NCI-H460 (cell line): Measurements from ENCODE around the gene TCHH. TPM values are rescaled to one million over a fixed set of nuclear protein-coding genes. Genes with fewer than 3 reads are reported as not detected.
"Not testable (repeated sequence)": the region's sequence is repeated elsewhere in the genome, so short reads cannot be mapped to it uniquely, and the experiment has no call there.

ENCODE experiments used
- DNase-seq: peaks from one replicate; pipeline ENCODE4 v3.0.0-alpha.2; 2016; ENCODE audit warnings: low read depth; ENCODE audit errors: extremely low read depth
- total RNA-seq: library from RNA; depleted of rRNA; stranded (reverse); fragments of >200 nt; shearing (Covaris generic); gene quantifications from 2 replicates; pipeline ENCODE4 v1.2.3, GENCODE V29; 2014

The TCHH gene
- total RNA-seq, 1 experiment from 2014 or later = 0.02 TPM

DNA sequence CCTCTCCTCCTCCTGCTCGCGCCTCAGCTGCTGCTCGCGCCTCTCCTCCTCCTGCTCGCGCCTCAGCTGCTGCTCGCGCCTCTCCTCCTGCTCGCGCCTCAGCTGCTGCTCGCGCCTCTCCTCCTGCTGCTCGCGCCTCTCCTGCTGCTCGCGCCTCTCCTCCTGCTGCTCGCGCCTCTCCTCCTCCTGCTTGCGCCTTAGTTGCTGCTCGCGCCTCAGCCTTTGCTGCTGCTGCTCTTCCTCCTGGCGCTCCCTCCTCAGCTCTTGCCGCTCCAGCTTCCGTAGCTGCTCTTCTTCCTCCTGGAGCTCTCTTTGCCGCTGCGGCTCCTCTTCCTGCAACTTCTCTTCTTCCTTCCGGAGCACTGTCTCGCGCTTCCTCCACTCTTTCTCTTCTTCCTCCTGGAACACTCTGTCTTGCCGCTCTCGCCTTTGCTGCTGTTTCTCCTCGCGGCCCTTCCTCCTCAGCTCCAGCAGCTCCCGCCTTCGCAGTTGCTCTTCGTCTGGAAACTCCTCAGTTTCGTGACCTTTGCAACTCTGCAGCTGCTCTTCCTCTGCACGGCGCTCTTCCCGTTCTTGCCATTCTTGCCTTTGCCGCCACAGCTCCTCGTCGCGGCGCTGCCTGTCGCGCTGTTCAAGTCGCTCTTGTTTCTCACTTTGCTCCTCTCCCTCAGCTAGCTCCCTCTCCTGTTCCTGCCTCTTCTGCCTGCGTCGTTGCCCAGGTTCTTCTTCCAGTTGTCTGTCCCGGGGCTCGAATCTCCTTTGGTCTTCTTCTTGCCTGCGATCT, 3.0 kb downstream of the TCHH start:
- peak; percentile 7 for DNase-seq

DNA sequence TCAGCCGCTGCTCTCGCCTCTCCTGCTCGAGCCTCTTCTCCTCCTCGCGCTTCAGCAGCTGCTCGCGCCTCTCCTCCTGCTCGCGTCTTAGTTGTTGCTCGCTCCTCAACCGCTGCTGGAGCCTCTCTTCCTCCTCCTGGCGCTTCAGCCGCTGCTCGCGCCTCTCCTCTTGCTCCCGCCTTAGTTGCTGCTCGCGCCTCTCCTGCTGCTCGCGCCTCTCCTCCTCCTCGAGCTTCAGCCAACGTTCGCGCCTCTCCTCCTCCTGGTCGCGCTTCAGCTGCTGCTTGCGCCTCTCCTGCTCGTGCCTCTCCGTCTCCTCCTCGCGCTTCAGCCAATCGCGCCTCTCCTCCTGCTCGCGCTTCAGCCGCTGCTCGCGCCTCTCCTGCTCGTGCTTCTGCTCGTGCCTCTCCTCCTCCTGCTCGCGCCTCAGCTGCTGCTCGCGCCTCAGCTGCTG, 3.7 kb downstream of the TCHH start:
- peak; percentile 15 for DNase-seq

DNA sequence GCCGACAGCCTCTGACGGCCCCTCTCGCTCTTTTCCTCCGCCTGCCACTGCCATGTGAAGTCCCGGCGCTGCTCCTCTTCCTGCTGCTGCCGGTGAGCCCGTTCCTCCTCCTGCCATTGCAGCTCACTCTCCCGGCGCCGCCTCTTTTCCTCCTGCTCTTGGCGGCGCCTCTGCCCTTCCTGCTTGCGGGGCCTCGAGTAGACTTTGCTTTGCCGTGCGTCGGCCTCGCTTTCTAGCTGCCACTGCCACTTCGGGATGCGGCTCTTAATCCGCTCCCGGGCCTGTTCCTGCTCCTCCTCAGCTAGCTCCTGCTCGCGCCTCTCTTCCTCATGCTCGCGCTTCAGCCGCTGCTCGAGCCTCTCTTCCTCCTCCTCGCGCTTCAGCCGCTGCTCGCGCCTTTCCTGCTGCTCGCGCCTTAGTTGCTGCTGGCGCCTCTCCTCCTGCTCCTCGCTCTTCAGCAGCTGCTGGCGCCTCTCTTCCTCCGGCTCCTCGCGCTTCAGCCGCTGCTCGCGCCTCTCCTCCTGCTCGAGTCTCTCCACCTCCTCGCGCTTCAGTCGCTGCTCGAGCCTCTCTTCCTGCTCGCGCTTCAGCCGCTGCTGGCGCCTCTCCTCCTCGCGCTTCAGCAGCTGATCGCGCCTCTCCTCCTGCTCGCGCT, 4.3 kb downstream of the TCHH start:
- peak; percentile 33 for DNase-seq

DNA sequence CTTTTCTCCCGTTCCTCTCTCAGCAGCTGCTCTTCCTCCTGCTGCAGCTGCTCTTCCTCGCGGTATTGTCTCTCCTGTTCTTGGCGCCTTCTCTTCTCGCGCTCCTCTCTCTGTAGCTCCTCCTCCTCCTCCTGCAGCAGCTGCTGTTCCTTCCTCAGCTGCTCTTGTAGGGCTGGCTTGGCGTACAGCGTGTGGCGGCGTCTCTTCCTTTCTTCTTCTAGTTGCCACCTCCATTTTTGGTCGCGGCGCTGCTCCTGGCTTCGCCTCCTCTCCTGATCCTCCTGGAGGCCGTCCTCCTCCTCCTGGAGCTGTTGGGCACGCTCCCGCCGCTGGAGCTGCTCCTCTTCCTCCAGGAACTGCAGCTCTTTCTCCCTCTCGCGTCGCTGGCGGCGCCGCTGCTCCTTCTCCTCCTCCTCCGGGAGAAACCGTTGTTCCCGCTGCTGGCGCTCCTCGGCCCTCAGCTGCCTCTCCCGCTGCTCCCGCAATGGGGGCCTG, 4.8 kb downstream of the TCHH start:
- peak; percentile 45 for DNase-seq

DNA sequence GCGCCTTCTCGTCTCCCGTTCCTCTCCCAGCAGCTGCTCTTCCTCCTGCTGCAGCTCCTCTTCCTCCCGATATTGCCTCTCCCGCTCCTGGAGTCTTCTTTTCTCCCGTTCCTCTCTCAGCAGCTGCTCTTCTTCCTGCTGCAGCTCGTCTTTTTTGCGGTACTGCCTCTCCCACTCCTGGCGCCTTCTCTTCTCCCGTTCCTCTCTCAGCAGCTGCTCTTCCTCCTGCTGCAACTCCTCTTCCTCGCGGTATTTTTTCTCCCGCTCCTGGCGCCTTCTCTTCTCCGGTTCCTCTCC, 5.3 kb downstream of the TCHH start:
- DNase-seq = no peak

DNA sequence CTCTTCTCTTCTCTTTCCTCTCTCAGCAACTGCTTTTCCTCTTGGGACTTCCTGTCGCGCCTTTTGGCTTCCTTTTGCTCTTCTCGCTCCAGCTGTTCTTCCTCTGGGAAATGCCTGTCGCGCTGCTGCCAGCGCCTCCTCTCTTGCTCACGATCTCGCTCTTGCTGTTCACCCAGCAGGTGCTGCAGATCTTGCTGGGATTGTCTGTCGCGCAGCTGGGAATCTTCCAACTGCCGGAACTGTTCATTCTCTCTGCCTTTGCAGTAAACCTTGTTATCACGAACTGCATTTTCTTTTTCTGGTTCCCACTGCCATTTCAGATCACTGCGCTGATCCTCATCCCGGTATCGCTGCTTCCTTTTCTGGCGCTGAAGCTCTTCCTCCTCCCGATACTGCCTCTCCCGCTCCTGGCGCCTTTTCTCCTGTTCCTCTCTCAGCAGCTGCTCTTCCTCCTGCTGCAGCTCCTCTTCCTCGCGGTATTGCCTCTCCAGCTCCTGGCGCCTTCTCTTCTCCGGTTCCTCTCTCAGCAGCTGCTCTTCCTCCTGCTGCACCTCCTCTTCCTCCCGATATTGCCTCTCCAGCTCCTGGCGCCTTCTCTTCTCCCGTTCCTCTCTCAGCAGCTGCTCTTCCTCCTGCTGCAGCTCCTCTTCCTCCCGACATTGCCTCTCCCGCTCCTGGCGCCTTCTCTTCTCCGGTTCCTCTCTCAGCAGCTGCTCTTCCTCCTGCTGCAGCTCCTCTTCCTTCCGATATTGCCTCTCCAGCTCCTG, 5.8 kb downstream of the TCHH start:
- DNase-seq = no peak

DNA sequence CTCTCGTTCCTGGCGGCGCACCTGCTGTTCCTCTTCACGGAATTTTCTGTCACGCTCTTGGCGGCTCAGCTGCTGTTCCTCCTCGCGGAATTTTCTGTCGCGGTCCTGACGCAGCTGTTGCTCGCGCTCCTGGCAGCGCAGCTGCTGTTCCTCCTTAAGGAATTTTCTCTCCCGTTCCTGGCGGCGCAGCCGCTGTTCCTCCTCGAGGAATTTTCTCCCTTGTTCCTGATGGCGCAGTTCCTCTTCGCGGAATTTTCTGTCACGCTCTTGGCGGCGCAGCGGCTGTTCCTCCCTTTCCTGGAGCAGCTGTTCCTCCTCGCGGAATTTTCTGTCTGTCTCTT, 6.4 kb downstream of the TCHH start:
- DNase-seq = no peak

DNA sequence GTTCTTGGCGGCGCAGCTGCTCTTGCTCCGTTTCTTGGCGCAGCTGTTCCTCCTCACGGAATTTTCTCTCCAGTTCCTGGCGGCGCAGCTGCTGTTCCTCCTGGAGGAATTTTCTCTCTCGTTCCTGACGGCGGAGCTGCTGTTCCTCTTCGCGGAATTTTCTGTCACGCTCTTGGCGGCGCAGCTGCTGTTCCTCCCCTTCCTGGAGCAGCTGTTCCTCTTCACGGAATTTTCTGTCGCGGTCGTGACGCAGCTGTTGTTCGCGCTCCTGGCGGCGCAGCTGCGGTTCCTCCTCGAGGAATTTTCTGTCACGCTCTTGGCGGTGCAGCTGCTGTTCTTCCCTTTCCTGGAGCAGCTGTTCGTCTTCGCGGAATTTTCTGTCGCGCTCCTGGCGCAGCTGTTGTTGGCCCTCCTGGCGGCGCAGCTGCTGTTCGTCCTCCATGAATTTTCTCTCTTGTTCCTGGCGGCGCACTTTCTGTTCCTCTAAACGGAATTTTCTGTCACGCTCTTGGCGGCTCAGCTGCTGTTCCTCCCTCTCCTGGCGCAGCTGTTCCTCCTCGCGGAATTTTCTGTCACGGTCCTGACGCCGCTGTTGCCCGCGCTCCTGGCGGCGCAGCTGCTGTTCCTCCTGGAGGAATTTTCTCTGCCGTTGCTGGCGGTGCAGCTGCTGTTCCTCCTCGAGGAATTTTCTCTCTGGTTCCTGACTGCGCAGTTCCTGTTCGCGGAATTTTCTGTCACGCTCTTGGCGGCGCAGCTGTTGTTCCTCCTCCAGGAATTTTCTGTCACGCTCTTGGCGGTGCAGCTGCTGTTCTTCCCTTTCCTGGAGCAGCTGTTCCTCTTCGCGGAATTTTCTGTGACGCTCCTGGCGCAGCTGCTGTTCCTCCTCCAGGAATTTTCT, 7.0 kb downstream of the TCHH start:
- DNase-seq = no peak

DNA sequence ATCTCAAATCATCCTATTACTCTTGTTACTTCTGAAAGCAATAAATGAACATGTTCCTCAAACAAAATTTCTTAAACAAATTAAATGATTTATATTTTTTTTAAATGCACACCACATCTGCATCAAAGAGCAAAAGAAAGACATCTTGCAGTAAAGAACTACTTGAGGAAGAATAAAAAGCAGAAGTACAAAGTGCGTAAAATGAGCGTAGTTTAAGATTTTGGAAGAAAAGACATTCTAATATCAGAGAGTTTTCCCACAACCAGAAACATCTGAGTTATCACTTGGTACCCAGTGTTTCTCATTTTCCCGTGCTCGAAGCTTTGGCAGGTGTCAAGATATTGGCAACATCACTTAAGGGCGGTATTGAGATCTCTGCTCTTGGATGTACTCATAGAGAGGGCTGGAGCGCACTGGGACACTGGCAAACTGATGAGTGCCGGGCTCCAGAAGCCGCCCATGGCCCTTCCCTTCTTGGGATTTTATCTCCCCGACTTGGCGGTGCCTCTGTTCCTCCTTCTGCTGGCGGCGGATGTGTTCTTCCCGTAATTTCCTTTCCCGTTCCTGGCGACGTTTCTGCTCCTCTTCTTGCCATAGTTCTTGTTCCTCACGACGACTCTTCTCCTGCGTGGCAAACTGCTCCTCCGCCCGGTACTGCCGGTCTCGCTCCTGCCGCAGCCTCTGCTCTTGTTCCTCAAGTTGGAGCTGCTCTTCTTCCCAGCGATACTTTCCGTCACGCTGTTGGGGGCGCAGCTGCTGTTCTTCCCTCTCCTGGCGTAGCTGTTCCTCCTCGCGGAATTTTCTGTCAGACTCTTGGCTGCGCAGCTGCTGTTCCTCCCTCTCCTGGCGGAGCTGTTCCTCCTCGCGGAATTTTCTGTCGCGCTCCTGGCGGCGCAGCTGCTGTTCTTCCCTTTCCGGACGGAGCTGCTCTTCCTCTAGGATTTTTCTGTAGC, 7.9 kb downstream of the TCHH start:
- no peak for DNase-seq

DNA sequence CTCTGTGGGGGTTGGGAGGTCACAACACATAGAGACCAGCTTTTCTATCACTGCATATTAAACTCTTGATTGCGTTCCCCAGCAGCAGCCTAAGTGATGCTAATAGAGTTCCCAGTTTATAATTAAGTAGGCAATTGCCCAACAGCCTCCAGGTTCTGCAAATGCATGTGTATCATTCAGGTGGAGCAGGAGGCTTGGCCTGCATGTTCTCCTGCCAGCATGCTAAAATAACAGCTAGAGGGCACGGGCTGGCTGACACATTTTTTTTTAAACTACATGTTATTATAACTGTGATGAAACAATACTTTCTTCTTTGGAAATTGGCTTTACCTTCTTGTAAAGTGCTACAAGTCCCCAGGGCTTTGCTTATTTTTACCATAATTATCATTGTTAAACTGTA, 10.4 kb downstream of the TCHH start:
- DNase-seq = no peak

DNA sequence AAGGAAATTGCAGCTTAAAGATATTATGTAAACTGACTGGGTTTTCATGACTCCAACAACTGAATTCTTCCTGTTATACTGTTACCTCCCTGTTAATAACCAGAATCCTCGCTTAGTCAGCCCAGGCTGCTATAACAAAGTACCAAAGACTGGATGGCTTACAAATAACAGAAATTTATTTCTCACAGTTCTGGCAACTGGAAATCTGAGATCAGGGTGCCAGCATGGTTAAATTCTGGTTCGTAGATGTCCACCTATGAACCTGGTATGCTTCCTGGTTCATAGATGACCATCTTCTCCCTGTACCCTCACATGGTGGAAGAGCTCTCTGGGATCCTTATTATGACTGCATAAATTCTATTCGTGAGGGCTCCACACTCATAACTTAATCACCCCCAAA, 18.3 kb downstream of the TCHH start:
- DNase-seq = no peak

DNA sequence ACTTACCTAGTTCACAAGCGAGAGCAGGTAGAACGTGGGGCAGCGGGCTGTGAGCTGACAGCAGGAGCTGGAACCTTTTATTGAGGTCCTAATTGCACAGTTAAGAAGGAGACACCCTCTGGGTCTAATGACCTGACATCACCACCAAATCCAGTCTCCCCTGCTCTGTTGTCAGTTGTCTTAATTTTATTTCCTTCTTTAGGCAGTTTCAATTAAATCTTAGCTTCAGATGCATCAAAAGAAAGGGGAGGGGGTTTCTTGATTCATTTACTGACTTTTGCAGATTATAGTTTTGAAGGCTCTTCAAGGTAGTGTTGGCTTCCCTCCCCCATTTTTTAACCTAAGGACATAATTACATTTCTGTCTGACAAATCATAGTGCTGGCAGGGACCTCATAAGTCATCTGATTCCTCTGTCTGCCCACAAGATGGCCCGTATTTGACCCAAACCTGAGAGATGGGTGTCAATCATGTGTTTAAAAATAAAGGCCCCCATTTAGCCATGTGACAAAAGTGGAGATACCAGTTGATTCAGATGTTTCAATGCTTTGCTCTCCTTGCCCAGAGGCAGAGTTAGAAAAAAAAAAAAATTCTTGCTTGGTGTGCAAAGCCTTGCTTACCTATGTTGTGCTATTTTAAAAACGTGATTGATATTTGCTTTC, 26.1 kb downstream of the TCHH start, which contains the start of gene TCHHL1:
TSS of gene TCHHL1 (minus strand) at position 51 of the 661 bp plus-strand sequence. CDS start 921 bp downstream, outside the sequence.
- DNase-seq = no peak

DNA sequence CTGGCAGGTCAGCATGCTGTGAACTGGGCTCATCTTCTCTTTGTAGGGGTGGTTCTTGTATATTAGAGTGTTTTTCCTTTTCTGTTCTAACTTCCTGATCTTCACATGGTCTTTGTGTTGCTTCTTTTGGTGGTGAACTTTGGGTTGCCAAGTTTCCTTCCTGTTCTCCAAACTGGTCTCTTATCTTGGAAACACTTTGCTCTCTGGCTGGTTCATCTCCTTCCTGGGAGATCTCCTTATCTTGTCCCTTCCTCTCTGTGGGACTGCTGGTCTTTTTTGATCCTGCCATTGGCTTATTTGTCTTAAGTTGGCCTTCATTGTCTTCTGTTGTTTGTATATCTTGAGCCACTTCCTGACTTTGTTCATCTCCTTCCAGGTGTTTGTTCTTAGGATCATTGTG, 28.5 kb downstream of the TCHH start:
- DNase-seq = no peak

DNA sequence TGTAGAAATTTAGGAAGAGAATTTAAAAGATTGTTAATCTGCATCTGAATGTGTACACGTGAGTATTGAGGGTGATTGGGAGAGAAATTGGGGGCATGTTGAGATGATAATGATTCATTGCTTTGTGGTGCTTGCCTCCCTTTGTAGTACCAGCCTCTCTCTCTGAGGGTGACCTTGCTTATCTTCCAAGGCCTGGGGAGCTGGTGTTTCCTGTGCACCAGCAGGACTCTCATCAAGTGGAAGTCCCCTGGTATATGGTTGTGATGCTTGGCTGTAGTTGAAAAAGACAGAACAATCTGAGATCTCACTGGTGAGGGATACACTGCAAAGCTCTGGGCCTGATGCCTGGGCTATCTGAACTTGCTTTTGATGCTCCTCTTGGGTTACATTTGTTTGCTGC, 30.4 kb downstream of the TCHH start:
- DNase-seq = no peak

DNA sequence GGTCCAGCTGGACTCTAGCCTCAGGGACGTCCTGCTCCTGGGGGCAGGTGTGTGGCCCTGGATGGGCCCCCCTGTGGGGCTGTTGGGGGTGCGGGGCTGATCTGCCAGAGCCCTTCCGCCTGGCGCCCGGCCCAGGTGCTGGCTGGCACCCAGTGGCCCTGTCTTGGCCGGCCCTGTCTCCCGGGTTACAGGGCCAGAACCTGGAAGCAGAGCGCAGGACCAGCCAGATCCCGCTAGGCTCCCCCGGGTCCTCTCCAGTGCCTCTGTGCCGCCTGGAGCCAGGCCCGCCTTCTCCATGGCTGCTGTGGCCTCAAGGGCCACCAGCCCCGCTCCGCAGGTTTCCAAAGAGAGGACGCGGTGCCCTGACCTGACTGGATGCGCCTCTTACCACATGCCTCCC, 34.2 kb downstream of the TCHH start:
- not testable (repeated sequence) for DNase-seq

DNA sequence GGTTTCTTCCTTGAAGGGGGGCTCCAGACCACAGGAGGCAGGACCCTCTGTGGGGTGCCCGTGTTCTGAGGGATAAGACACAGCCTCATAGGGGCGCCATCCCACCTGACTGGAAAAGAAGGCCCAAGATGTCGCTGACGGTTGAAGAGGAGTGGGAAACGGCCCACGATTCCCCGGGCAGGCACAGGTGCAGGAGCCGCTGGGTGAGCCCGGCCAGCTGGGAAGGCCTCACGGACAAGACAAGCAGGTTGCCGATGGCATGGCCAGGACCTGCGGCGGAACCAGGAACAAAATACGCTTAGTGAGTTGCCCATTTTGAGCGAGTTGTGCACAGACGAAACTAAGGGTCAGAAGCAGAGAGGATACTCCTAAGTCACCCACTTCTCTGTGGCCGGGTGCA, 34.8 kb downstream of the TCHH start:
- not testable (repeated sequence) for DNase-seq

DNA sequence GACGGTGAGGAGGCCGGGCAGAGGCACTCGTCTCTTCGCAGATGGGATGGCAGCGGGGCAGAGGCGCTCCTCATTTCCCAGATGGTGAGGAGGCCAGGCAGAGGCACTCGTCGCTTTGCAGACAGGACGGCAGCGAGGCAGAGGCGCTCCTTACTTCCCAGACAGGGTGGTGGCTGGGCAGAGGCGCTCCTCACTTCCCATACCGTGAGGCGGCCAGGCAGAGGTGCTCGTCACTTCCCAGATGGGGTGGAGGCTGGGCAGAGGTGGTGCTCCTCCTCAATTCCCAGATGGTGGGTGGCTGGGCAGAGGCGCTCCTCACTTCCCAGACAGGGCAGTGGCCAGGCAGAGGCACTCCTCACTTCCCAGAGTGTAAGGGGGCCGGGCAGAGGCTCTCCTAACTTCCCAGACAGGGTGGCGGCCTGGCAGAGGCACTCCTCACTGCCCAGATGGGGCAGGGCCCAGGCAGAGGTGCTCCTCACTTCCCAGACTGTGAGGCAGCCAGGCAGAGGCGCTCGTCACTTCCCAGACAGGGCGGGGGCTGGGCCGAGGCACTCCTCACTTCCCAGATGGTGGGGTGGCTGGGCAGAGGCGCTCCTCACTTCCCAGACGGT, 36.3 kb downstream of the TCHH start:
- DNase-seq = no peak

DNA sequence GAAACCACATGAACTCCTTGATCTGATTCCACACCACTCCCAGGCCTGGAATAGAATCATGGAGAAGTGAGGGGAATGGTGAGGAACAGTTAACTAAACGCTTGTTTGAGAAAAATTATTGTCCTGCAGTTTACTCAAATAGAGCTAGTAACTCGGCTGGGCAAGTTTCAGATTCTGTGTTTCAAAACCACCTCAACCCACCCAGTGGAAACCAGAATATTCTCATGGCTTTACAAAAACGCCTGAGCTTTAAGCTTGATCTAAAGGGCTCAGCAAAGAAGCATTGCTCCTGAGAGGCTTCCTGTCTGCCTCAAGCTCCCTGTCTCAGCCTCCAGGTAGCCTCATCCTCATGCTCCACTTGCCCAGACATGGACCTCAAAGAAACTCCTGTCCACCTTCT, 42.9 kb downstream of the TCHH start:
- DNase-seq = no peak
